ENCODE measurements around the gene AKR1B15.
A peak's percentile ranks its signal among the peaks of the same experiment; 100 is the strongest.
"Not testable (repeated sequence)": the region's sequence is repeated elsewhere in the genome, so short reads cannot be mapped to it uniquely, and the experiment has no call there.

The AKR1B15 gene

GRCh38 chr7:134552105-134552504 lies 3.2 kb downstream of the AKR1B15 start:
- DNase-seq (ENCODE audit: insufficient read length) (no peak), FAIRE-seq (no peak)
- TF ChIP-seq TAF1 (IDR thresholded peaks at IDR 0.05; ENCODE audit: borderline replicate concordance, low read depth, low read length) (no peak), POLR2AphosphoS5 (IDR thresholded peaks at IDR 0.05; ENCODE audit: low read depth, low read length) (no peak), POLR2A (IDR thresholded peaks at IDR 0.05; ENCODE audit: low read depth, low read length) (no peak)

- FAIRE-seq (no peak), DNase-seq (ENCODE audit: insufficient read length) (no peak)
- TF ChIP-seq TAF1 (IDR thresholded peaks at IDR 0.05; ENCODE audit: borderline replicate concordance, low read depth, low read length): no peak
- TF ChIP-seq POLR2AphosphoS5 (IDR thresholded peaks at IDR 0.05; ENCODE audit: low read depth, low read length): no peak
- TF ChIP-seq POLR2A (IDR thresholded peaks at IDR 0.05; ENCODE audit: low read depth, low read length): no peak
Observed at GRCh38 chr7:134553976-134554375, 5.1 kb downstream of the AKR1B15 start.

- DNase-seq (ENCODE audit: insufficient read length) (no peak), FAIRE-seq (peak; percentile 68)
- TF ChIP-seq POLR2AphosphoS5 (IDR thresholded peaks at IDR 0.05; ENCODE audit: low read depth, low read length): no peak
- no peak for TF ChIP-seq POLR2A (IDR thresholded peaks at IDR 0.05; ENCODE audit: low read depth, low read length)
- TF ChIP-seq TAF1 (IDR thresholded peaks at IDR 0.05; ENCODE audit: borderline replicate concordance, low read depth, low read length): no peak
Observed at GRCh38 chr7:134554417-134554966, 5.6 kb downstream of the AKR1B15 start.

DNA sequence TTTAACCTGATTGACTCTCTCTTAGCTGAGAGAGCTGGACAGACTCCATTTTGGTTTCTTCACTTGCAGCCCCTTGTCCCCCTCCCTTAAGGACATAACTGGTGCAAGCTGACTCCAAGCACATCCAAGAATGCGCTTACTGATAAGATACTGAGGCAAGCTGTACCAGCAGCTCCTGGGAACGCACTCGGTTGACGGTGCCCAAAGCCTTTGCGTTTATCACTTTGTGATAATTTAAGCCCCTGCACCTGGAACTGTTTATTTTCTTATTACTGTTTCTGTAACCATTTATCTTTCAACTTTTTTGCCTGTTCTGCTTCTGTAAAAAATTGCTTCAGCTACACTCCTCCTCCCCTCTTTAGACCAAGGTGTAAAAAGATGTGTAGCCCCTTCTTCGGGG lies 8.5 kb downstream of the AKR1B15 start:
- no peak for TF ChIP-seq POLR2A (IDR thresholded peaks at IDR 0.05; ENCODE audit: low read depth, low read length)
- no peak for TF ChIP-seq POLR2AphosphoS5 (IDR thresholded peaks at IDR 0.05; ENCODE audit: low read depth, low read length)
- no peak for TF ChIP-seq TAF1 (IDR thresholded peaks at IDR 0.05; ENCODE audit: borderline replicate concordance, low read depth, low read length)
- DNase-seq (ENCODE audit: insufficient read length): no peak
- no peak for FAIRE-seq

GRCh38 chr7:134558370-134558769 lies 9.5 kb downstream of the AKR1B15 start:
- DNase-seq (ENCODE audit: insufficient read length) (no peak), FAIRE-seq (no peak)
- TF ChIP-seq POLR2A (IDR thresholded peaks at IDR 0.05; ENCODE audit: low read depth, low read length): no peak
- no peak for TF ChIP-seq POLR2AphosphoS5 (IDR thresholded peaks at IDR 0.05; ENCODE audit: low read depth, low read length)
- TF ChIP-seq TAF1 (IDR thresholded peaks at IDR 0.05; ENCODE audit: borderline replicate concordance, low read depth, low read length): no peak

DNA sequence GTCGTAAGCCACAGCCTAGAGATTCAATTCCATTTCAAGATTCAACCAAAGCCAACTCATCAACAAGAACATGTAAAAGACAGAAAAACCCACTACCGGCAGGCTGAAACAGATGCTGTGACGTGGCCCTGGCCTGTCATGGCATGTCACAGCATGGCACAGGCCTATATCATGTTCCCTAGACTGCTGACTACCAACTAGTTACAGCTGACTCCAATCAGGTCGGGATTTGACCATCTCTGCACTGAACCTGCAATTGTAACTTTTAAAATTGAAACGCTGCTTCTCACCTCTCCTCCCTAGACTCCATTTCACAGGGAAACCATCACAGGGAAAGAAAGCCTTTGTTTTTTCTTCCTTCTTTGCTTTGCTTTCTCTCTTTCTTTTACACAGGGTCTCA lies 12.7 kb downstream of the AKR1B15 start:
- not testable (repeated sequence) for FAIRE-seq; DNase-seq (ENCODE audit: insufficient read length)

DNA sequence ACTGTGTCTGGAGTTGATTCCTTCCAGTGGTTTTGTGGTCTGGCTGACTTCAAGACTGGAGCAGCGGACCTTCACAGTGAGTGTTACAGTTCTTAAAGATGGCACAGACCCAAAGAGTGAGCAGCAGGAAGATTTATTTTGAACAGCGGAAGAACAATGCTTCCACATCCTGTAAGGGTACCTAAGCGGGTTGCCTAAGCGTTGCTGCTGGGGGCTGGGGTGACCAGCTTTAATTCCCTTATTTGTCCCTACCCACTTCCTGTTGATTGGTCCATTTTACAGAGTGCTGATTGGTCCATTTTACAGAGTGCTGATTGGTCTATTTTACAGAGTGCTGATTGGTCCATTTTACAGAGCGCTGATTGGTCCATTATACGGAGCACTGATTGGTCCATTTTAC lies 13.2 kb downstream of the AKR1B15 start:
- no peak for DNase-seq (ENCODE audit: insufficient read length)
- FAIRE-seq: no peak
- no peak for TF ChIP-seq POLR2A (IDR thresholded peaks at IDR 0.05; ENCODE audit: low read depth, low read length)
- no peak for TF ChIP-seq POLR2AphosphoS5 (IDR thresholded peaks at IDR 0.05; ENCODE audit: low read depth, low read length)
- TF ChIP-seq TAF1 (IDR thresholded peaks at IDR 0.05; ENCODE audit: borderline replicate concordance, low read depth, low read length): no peak

DNA sequence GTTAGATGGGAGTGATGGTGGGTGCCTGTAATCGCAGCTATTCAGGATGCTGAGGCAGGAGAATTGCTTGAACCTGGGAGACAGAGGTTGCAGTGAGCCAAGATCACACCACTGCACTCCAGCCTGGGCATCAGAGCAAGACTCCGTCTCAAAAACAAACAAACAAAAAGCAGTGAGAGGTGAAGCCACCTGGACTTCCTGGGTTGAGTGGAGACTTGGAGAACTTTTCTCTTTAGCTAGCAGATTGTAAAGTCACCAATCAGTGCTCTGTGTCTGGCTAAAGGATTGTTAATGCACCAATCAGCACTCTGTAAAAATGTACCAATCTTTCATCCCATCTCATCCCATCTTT lies 14.5 kb downstream of the AKR1B15 start:
- DNase-seq (ENCODE audit: insufficient read length); FAIRE-seq: not testable (repeated sequence)

DNA sequence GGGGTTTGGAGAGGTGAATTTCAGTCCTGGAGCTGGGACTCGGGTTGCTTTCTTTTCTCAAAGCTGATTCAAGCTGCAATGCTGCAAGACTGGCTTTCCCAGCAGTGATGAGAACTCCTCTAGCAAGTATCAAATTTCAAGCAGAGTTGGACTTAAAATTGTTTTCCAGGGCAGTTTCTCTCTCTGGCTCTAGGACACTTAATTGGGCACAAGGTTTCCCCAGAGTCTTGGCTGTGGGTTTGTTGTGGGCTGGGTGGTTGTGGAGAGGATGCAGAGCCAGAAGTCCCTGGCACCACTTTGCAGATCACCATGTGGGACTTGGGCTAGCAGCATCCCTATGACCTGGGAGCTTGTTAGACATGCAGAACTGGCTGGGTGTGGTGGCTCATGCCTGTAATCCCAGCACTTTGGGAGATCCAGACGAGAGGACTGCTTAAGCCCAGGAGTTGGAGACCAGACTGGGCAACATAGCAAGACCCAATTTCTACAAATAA lies 16.8 kb downstream of the AKR1B15 start:
- TF ChIP-seq POLR2A (IDR thresholded peaks at IDR 0.05; ENCODE audit: low read depth, low read length) (no peak), TAF1 (IDR thresholded peaks at IDR 0.05; ENCODE audit: borderline replicate concordance, low read depth, low read length) (no peak), POLR2AphosphoS5 (IDR thresholded peaks at IDR 0.05; ENCODE audit: low read depth, low read length) (no peak)
- DNase-seq (ENCODE audit: insufficient read length) (no peak), FAIRE-seq (no peak)

DNA sequence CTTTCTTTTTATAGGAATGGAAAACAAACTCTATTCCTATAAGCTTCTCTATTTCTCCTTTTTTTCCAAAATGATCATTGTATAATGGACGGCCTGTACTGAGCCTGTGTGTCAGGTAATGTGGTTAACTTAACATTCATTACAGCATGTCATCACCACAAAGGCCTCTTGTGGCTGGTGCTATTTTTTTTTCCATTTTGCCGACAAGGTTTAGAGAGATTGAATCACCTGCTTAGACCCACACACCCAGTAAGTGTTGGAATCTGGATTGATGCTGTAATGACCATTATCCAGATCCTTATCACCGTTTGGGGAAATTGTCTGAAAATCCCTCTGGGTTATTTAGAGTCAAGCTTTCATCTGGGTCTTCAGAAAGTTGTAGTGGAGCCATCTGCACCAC lies 18.5 kb downstream of the AKR1B15 start:
- TF ChIP-seq POLR2AphosphoS5 (IDR thresholded peaks at IDR 0.05; ENCODE audit: low read depth, low read length): no peak
- TF ChIP-seq TAF1 (IDR thresholded peaks at IDR 0.05; ENCODE audit: borderline replicate concordance, low read depth, low read length): no peak
- no peak for TF ChIP-seq POLR2A (IDR thresholded peaks at IDR 0.05; ENCODE audit: low read depth, low read length)
- DNase-seq (ENCODE audit: insufficient read length) (no peak), FAIRE-seq (no peak)

DNA sequence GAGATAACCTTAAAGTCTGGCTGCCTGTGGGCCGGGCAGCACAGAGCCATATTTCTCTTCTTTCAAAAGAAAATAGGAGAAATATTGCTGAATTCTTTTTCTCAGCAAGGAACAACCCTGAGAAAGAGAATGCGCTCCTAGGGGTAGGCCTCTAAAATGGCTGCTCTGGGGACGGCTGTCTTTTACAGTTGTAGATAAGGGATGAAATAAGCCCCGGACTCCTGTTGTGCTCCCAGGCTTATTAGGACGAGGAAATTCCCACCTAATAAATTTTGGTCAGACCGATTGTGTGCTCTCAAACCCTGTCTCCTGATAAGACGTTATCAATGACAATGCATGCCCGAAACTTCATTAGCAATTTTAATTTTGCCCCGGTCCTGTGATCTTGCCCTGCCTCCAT lies 21.1 kb downstream of the AKR1B15 start:
- not testable (repeated sequence) for FAIRE-seq; DNase-seq (ENCODE audit: insufficient read length)

- DNase-seq (ENCODE audit: insufficient read length) (no peak), FAIRE-seq (no peak)
- TF ChIP-seq TAF1 (IDR thresholded peaks at IDR 0.05; ENCODE audit: borderline replicate concordance, low read depth, low read length): no peak
- TF ChIP-seq POLR2AphosphoS5 (IDR thresholded peaks at IDR 0.05; ENCODE audit: low read depth, low read length): no peak
- TF ChIP-seq POLR2A (IDR thresholded peaks at IDR 0.05; ENCODE audit: low read depth, low read length): no peak
Observed at GRCh38 chr7:134571101-134571500, 22.2 kb downstream of the AKR1B15 start.

- DNase-seq (ENCODE audit: insufficient read length): no peak
- FAIRE-seq: no peak
- no peak for TF ChIP-seq POLR2A (IDR thresholded peaks at IDR 0.05; ENCODE audit: low read depth, low read length)
- no peak for TF ChIP-seq TAF1 (IDR thresholded peaks at IDR 0.05; ENCODE audit: borderline replicate concordance, low read depth, low read length)
- TF ChIP-seq POLR2AphosphoS5 (IDR thresholded peaks at IDR 0.05; ENCODE audit: low read depth, low read length): no peak
Observed at GRCh38 chr7:134571746-134572461, 23.0 kb downstream of the AKR1B15 start.

All from GM12892 (cell line).